Tibial nerve (tissue), 4 donors: ENCODE results near the gene TCP11X1. TPM values are rescaled to one million over a fixed set of nuclear protein-coding genes. Genes with fewer than 3 reads are reported as not detected.
"Not testable (repeated sequence)": the region's sequence is repeated elsewhere in the genome, so short reads cannot be mapped to it uniquely, and the experiment has no call there.

Experiments
- DNase-seq, 2 donors: peaks; one replicate each; pipeline ENCODE4 v3.0.0-alpha.2; 2019; ENCODE audit warnings: low spot score in 2 of 2
- H3K27ac ChIP-seq, 4 donors: fragments of 200-600 bp; sonication (generic) in 3 of 4; one replicate each; pipeline ENCODE4 v1.5.1; 2017 to 2019; ENCODE audit warnings: mild to moderate bottlenecking in 1 of 4
- H3K27me3 ChIP-seq, 2 donors: fragments of 200-600 bp; sonication (generic) in 1 of 2; one replicate each; pipeline versions ENCODE4 v1.5.1 to v1.6.0; 2017 to 2019
- H3K36me3 ChIP-seq, 3 donors: fragments of 200-600 bp; sonication (generic); one replicate each; pipeline ENCODE4 v1.5.1; 2018 to 2019
- H3K4me1 ChIP-seq, 4 donors: fragments of 200-600 bp; sonication (generic) in 3 of 4; one replicate each; pipeline ENCODE4 v1.5.1; 2017 to 2019
- H3K4me3 ChIP-seq, 4 donors: fragments of 200-600 bp; sonication (generic) in 3 of 4; one replicate each; pipeline ENCODE4 v1.5.1; 2017 to 2019; ENCODE audit warnings: mild to moderate bottlenecking in 1 of 4, moderate library complexity in 1 of 4
- H3K9me3 ChIP-seq, 4 donors: fragments of 200-600 bp; sonication (generic) in 3 of 4; one replicate each; pipeline ENCODE4 v1.5.1; 2017 to 2019
- CTCF ChIP-seq, 5 experiments: fragments of 200-600 bp in 3 of 5; fragments of 450-650 bp in 2 of 5; sonication (generic) in 3 of 5; IDR thresholded peaks; one replicate each; pipeline ENCODE4 v1.5.1; 2016 to 2019; ENCODE audit warnings: antibody characterized with exemption in 5 of 5, mild to moderate bottlenecking in 3 of 5, moderate library complexity in 2 of 5
- EP300 ChIP-seq, 2 donors: sonication (generic); formaldehyde crosslinking; IDR thresholded peaks; one replicate each; pipeline ENCODE4 v1.6.1; 2017; ENCODE audit warnings: antibody characterized with exemption in 2 of 2, mild to moderate bottlenecking in 1 of 2
- POLR2A ChIP-seq, 2 donors: fragments of 450-650 bp; IDR thresholded peaks; one replicate each; pipeline ENCODE4 v1.6.1; 2017; ENCODE audit warnings: antibody characterized with exemption in 2 of 2, mild to moderate bottlenecking in 2 of 2, moderate library complexity in 2 of 2
- WGBS, 2 donors: methylation state at CpG; one replicate each; pipeline ENCODE4 v1.1.5; 2018; 5-methylcytosine and 5-hydroxymethylcytosine counted together
- total RNA-seq, 4 donors: library from RNA; depleted of rRNA; stranded (reverse); fragments of >200 nt; gene quantifications; one replicate each; pipeline ENCODE4 v1.1.0, GENCODE V29; 2016

TCP11X1 gene
- total RNA-seq, result not detected

- H3K36me3 ChIP-seq, H3K4me1 ChIP-seq, DNase-seq, H3K4me3 ChIP-seq, H3K27ac ChIP-seq, H3K27me3 ChIP-seq, H3K9me3 ChIP-seq: not testable (repeated sequence)
- no CpG with 5 or more reads among the region's 15 CpGs for WGBS, 2 donors
Observed at GRCh38 chrX:102214986-102215385, at the start of gene TCP11X1. TSS of gene TCP11X1 (plus strand) at chrX:102215301.

DNA sequence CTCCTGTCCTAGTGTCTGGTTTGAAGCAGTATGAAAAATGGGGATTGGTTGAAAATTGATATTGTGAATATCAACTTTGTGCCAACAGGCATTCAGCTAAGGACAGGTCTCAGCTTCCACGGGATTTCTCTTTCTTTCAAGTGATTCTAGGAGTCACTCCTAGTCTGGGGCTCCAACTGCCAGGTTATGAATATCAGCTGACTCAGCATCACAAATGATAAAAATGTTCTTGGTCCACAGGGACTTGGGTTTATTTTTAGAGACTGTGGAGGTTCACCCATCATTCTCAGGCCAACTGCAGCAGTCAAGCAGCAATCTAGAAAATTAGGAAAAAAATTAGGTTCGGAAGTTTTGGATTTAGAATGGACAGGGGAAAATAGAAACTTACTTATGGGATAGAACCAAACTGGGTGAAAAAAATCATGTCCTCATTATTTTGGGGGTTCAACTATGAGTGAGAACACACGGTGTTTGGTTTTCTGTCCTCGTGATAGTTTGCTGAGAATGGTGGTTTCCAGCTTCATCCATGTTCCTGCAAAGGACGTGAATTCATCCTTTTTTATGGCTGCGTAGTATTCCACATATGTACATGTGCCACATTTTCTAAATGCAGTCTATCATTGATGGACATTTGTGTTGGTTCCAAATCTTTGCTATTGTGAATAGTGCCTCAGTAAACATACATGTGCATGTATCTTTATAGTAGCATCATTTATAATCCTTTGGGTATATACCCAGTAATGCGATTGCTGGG, 29.0 kb upstream of the TCP11X1 start:
- no peak for DNase-seq
- Histone ChIP-seq H3K9me3 (peaks cover 0 to 2% (median 0%) of the 10 kb centered on the region in 4 donors), H3K36me3 (no peaks in the 10 kb centered on the region), H3K27ac (no peak overlapping the region), H3K27me3 (no peaks in the 10 kb centered on the region), H3K4me1 (no peaks in the 10 kb centered on the region), H3K4me3 (no peak overlapping the region)
- TF ChIP-seq CTCF (IDR thresholded peaks at IDR 0.05) (no peak), EP300 (IDR thresholded peaks at IDR 0.05) (no peak), POLR2A (IDR thresholded peaks at IDR 0.05) (no peak)
- WGBS, 2 donors, result 76 to 80% methylated on average over 7 of the region's 7 CpGs

GRCh38 chrX:102207940-102208339, 7.2 kb upstream of the TCP11X1 start:
- H3K27ac ChIP-seq, DNase-seq, H3K36me3 ChIP-seq, H3K4me3 ChIP-seq, H3K9me3 ChIP-seq, H3K27me3 ChIP-seq, H3K4me1 ChIP-seq: not testable (repeated sequence)
- no CpG with 5 or more reads among the region's 5 CpGs for WGBS, 2 donors

DNA sequence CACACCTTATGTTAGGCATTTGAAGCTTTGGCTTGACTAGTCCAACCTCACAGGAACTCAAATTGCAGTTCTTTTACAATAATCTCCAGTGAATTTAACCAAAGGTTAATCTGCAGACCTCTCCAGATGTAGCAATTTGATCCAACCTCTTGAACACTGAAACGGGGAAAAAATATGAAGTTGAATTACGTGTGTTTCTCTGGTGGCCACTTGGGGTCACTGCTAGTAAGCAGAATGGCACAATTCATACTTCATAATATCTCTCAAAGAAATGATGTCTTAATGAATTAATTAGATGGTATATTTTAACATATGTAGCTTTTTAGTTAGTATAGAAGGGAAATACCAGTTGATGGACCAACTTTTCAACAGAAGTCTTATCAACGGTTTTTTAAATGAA, 1.4 kb downstream of the TCP11X1 start:
- no CpG with 5 or more reads among the region's 3 CpGs for WGBS, 2 donors
- not testable (repeated sequence) for H3K4me1 ChIP-seq, DNase-seq, H3K27me3 ChIP-seq, H3K9me3 ChIP-seq, H3K36me3 ChIP-seq, H3K4me3 ChIP-seq, H3K27ac ChIP-seq

DNA sequence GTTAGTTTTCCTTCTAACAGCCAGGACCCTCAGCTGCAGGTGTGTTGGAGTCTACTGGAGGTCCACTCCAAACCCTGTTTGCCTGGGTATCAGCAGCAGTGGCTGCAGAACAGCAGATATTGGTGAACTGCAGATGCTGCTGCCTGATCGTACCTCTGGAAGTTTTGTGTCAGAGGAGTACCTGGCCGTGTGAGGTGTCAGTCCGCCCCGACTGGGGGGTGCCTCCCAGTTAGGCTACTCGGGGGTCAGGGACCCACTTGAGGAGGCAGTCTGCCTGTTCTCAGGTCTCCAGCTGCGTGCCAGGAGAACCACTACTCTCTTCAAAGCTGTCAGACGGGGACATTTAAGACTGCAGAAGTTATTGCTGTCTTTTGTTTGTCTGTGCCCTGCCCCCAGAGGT, 20.6 kb downstream of the TCP11X1 start:
- no CpG with 5 or more reads among the region's 7 CpGs for WGBS, 2 donors

DNA sequence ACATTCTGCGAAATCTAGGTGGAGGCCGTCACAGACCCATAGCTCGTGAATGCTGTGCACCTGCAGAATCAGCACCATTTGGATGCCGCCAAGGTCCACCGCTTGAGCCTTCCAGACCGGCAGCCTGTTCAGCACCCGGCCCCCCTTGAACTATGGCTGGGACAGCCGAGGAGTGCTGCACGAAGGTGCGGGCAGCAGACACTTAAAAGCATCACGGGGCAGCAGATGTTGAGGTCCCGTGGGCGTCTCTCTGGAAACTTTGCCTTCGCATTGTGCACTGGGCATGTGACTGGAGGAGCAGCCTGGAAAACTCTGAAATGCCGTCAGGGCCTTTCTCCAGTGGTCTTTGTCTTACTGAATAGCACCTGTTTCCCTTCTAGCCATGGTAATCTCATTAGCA, 25.2 kb downstream of the TCP11X1 start:
- H3K4me3 ChIP-seq, H3K27me3 ChIP-seq, H3K4me1 ChIP-seq, H3K9me3 ChIP-seq, H3K27ac ChIP-seq, H3K36me3 ChIP-seq, DNase-seq: not testable (repeated sequence)
- WGBS, 2 donors, result 87% methylated on average over 8 of the region's 15 CpGs; no CpG with 5 or more reads in 1 of the 2 donors

More for the DNA sequence above, 20.6 kb downstream of the TCP11X1 start:
- H3K27me3 ChIP-seq, DNase-seq, H3K36me3 ChIP-seq, H3K27ac ChIP-seq, H3K4me1 ChIP-seq, H3K4me3 ChIP-seq, H3K9me3 ChIP-seq: not testable (repeated sequence)

- not testable (repeated sequence) for H3K27me3 ChIP-seq, H3K4me3 ChIP-seq, H3K36me3 ChIP-seq, H3K9me3 ChIP-seq, DNase-seq, H3K4me1 ChIP-seq, H3K27ac ChIP-seq
- no CpG with 5 or more reads among the region's 9 CpGs for WGBS, 2 donors
Observed at GRCh38 chrX:102246893-102247292, 31.8 kb downstream of the TCP11X1 start, which contains the start of gene NXF2. TSS of gene NXF2 (plus strand) at chrX:102247167. CDS start at chrX:102307079, 59,912 bp downstream.

GRCh38 chrX:102272231-102272630, 57.1 kb downstream of the TCP11X1 start:
- not testable (repeated sequence) for H3K27ac ChIP-seq, H3K36me3 ChIP-seq, H3K4me3 ChIP-seq, H3K9me3 ChIP-seq, H3K27me3 ChIP-seq, H3K4me1 ChIP-seq, DNase-seq
- WGBS, 2 donors, result no CpG with 5 or more reads among the region's 4 CpGs

Other genes starting within 250 kb of the TCP11X1 start
- gene TCEAL2, start 89.6 kb upstream of the TCP11X1 start, total RNA-seq, result 1 to 10 TPM; 2.9 to 7.7 (median 5.0) TPM
- not detected for gene TCEAL6, start 72.8 kb upstream of the TCP11X1 start, total RNA-seq
- 1 to 10 TPM in 1 of 4 donors, not detected in 3; 3.9 TPM for gene BEX5, start 59.3 kb upstream of the TCP11X1 start, total RNA-seq
- gene NXF2, start 31.9 kb downstream of the TCP11X1 start, total RNA-seq, result not detected
- not detected for gene NXF2B, start 224.7 kb downstream of the TCP11X1 start, total RNA-seq